Psoas muscle (tissue), 8 donors: ENCODE measurements around the gene ARPC1A. TPM values are rescaled to one million over a fixed set of nuclear protein-coding genes. Genes with fewer than 3 reads are reported as not detected.
"Not testable (repeated sequence)": the region's sequence is repeated elsewhere in the genome, so short reads cannot be mapped to it uniquely, and the experiment has no call there.

ENCODE experiments used
- ATAC-seq, 4 donors: fragments of 200-7000 bp; cut with Tn5 transposase; one replicate each; pipeline ENCODE4 v1.9.1; 2020; ENCODE audit warnings: moderate library complexity in 3 of 4, mild to moderate bottlenecking in 2 of 4
- DNase-seq, 2 donors: peaks; one replicate each; pipeline ENCODE4 v3.0.0-alpha.2; 2020
- H3K27ac ChIP-seq: fragments of 200-600 bp; one replicate; pipeline ENCODE4 v1.8.0; 2022
- H3K27me3 ChIP-seq, 3 donors: fragments of 200-600 bp in 1 of 3; one replicate each; pipeline versions ENCODE4 v1.6.1 to v1.8.0; 2013 to 2022; ENCODE audit warnings: low read length in 2 of 3, mild to moderate bottlenecking in 2 of 3, moderate library complexity in 1 of 3; ENCODE audit not compliant: insufficient read depth in 3 of 3
- H3K36me3 ChIP-seq, 2 donors: fragments of 200-600 bp in 1 of 2; one replicate each; pipeline versions ENCODE4 v1.6.1 to v1.8.0; 2013 to 2022; ENCODE audit warnings: low read depth in 1 of 2, mild to moderate bottlenecking in 1 of 2, moderate library complexity in 1 of 2; ENCODE audit not compliant: insufficient read depth in 1 of 2
- H3K4me1 ChIP-seq: fragments of 200-600 bp; one replicate; pipeline ENCODE4 v1.8.0; 2022
- H3K4me3 ChIP-seq: fragments of 200-600 bp; one replicate; pipeline ENCODE4 v1.8.0; 2022; ENCODE audit warnings: mild to moderate bottlenecking
- H3K9me3 ChIP-seq: fragments of 200-600 bp; one replicate; pipeline ENCODE4 v1.8.0; 2022
- CTCF ChIP-seq: fragments of 200-600 bp; IDR thresholded peaks from one replicate; pipeline ENCODE4 v1.8.0; 2022; ENCODE audit warnings: antibody characterized with exemption
- WGBS, 3 donors: extraction: QIAGEN DNeasy Blood & Tissue Kit; methylation state at CpG; one replicate each; pipeline versions ENCODE4 v1.1.6 to v1.1.7; 2013; 5-methylcytosine and 5-hydroxymethylcytosine counted together
- intact Hi-C, 2 donors: fragments of 100-400 bp; cut with DNase I; formaldehyde crosslinking; loops; one replicate each; pipeline versions ENCODE4 v1.11.0 to v1.14.2; 2022
- polyA plus RNA-seq, 3 donors: library from polyadenylated mRNA; stranded (reverse); fragments of 200-250 nt; gene quantifications; one replicate each; pipeline ENCODE4 v1.2.3, GENCODE V29; 2013
- total RNA-seq, 4 donors: library from RNA; stranded (reverse); fragmentation: NEBNext Ultra II Directional in 2 of 4; extraction: Animal tissue kit (Norgen Biotek cat#: 25700) in 2 of 4; gene quantifications; one replicate each; pipeline versions ENCODE4 v1.2.1 to v1.2.4, GENCODE V29; 2021 to 2023
- donor health status: healthy with polysubstance abuse.
- donor health status: DM: no; HTN: no; CAD: no; lungs with moderate emphysema.
- donor health status: Bipolar disorder and iron deficiency.
- donor health status: healthy.
- donor health status: DM: yes; HTN: yes; CAD: no.
- donor health status: DM: no; HTN: no; CAD: no.
- donor health status: DM: no; HTN: no; CAD: no.
- donor health status: DM: yes; HTN: yes; CAD: no.

The ARPC1A gene
- total and polyA plus RNA-seq, 7 donors, result 38.1 to 114 (median 47.6) TPM

GRCh38 chr7:99312316-99313203 lies 13.1 kb upstream of the ARPC1A start:
- intact Hi-C loops, result loop anchor here (1.0 to 10.0 kb wide), 3 partner anchors 168 to 272 kb away; partner anchors contain the start of gene SMURF1 (in 1 of the 2)
- no peak overlapping the region for H3K4me3 ChIP-seq
- DNase-seq, result peak; percentile 60 to 77
- no peak overlapping the region for H3K27ac ChIP-seq
- H3K9me3 ChIP-seq, result peaks cover 4% of the 10 kb centered on the region
- no peaks in the 10 kb centered on the region for H3K36me3 ChIP-seq
- H3K4me1 ChIP-seq, result no peaks in the 10 kb centered on the region
- peak; percentile 92 for TF ChIP-seq CTCF
- 39 to 46% (median 42%) methylated on average over 16 of the region's 16 CpGs for WGBS, 3 donors
- peak; percentile 68 to 88 (median 74) for ATAC-seq
- H3K27me3 ChIP-seq, result no peaks in the 10 kb centered on the region

- intact Hi-C loops, result loop anchor here (1.0 to 10.0 kb wide), 3 partner anchors 168 to 273 kb away; partner anchors contain the start of gene SMURF1 (in 1 of the 2)
- Histone ChIP-seq H3K4me3 (no peak overlapping the region), H3K27ac (no peak overlapping the region), H3K9me3 (peaks cover 4% of the 10 kb centered on the region), H3K4me1 (no peaks in the 10 kb centered on the region), H3K36me3 (no peaks in the 10 kb centered on the region), H3K27me3 (no peaks in the 10 kb centered on the region)
- no peak for TF ChIP-seq CTCF
- DNase-seq (no peak), ATAC-seq (peak in 1 of 4 donors; percentile 19)
- WGBS, 3 donors, result 27 to 52% (median 28%) methylated on average over 1 of the region's 1 CpG
These were observed 12.5 kb upstream of the ARPC1A start for GRCh38 chr7:99313204-99313573.

GRCh38 chr7:99314504-99314903 lies 11.2 kb upstream of the ARPC1A start:
- no peak overlapping the region for H3K27ac ChIP-seq
- intact Hi-C loops, result loop anchor here in 1 of 2 donors (10.0 kb wide), 1 partner anchor 170 kb away; the partner anchor contains the start of gene SMURF1
- H3K36me3 ChIP-seq, result no peaks in the 10 kb centered on the region
- no peaks in the 10 kb centered on the region for H3K27me3 ChIP-seq
- peaks cover 4% of the 10 kb centered on the region for H3K9me3 ChIP-seq
- no peaks in the 10 kb centered on the region for H3K4me1 ChIP-seq
- DNase-seq, result no peak
- WGBS, 3 donors, result 78 to 87% (median 84%) methylated on average over 7 of the region's 7 CpGs
- no peak for ATAC-seq
- H3K4me3 ChIP-seq, result no peak overlapping the region
- no peak for TF ChIP-seq CTCF

GRCh38 chr7:99320371-99320770 lies 5.3 kb upstream of the ARPC1A start:
- ATAC-seq, result no peak
- WGBS, 3 donors, result 44 to 58% (median 56%) methylated on average over 4 of the region's 4 CpGs
- intact Hi-C loops, result no loop called here

DNA sequence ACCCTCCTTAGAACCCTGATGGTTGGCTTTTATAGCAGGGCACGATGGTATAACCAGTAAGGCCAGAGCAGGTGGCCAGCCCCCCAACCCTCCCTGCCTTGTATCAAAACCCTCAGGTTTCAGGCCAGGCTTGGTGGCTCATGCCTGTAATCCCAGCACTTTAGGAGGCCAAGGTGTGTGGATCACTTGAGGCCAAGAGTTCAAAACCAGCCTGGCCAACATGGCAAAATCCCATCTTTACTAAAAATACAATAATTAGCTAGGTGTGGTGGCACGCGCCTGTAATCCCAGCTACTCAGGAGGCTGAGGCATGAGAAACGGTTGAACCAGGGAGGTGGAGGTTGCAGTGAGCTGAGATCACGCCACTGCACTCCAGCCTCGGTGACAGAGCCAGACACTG lies 3.0 kb upstream of the ARPC1A start:
- DNase-seq, H3K9me3 ChIP-seq, H3K4me3 ChIP-seq, intact Hi-C loops, H3K36me3 ChIP-seq, H3K27ac ChIP-seq, ATAC-seq, H3K27me3 ChIP-seq: not testable (repeated sequence)
- WGBS, 3 donors, result 89 to 91% (median 91%) methylated on average over 6 of the region's 6 CpGs
- peaks cover 11% of the 10 kb centered on the region for H3K4me1 ChIP-seq

More at GRCh38 chr7:99320371-99320770, 5.3 kb upstream of the ARPC1A start:
- Histone ChIP-seq H3K27ac (no peak overlapping the region), H3K4me3 (no peak overlapping the region), H3K9me3 (no peaks in the 10 kb centered on the region), H3K4me1 (no peaks in the 10 kb centered on the region), H3K36me3 (no peaks in the 10 kb centered on the region), H3K27me3 (no peaks in the 10 kb centered on the region)
- no peak for TF ChIP-seq CTCF
- no peak for DNase-seq
